GM12865 (cell line): ENCODE data around the gene EML1.

Experiments
- DNase-seq: peaks from one replicate; pipeline ENCODE4 v3.0.0; 2010; ENCODE audit warnings: low read depth
- H3K4me3 ChIP-seq: 2 replicates; pipeline ENCODE4 v1.5.1; 2011; ENCODE audit warnings: mild to moderate bottlenecking, low read depth, low read length, control low read depth
- TF ChIP-seq, protein P1 (sequence below): IDR thresholded peaks from 2 replicates; pipeline ENCODE4 v1.5.1; 2011; ENCODE audit warnings: low read length, control low read depth, low read depth, inconsistent platforms; ENCODE audit not compliant: insufficient read depth; ENCODE audit errors: missing control alignments

The EML1 gene

DNA sequence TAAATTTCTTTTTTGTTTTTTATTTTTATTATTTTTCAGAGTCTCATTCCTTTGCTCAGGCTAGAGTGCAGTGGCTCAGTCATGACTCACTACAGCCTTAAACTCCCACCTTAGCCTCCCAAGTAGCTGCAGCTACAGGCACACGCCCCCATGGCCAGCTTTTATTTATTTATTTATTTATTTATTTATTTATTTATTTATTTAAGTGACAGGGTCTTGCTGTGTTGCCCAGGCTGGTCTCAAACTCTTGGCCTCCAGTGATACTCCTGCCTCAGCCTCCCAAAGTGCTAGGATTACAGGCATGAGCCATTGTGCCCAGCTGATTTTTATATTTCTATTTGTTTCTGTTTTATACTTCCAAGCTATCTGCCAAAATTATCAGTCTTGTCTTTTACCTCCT is 182.8 kb downstream of the EML1 start:
- H3K4me3 ChIP-seq = no peak overlapping the region
- DNase-seq = no peak
- TF ChIP-seq, protein P1, sequence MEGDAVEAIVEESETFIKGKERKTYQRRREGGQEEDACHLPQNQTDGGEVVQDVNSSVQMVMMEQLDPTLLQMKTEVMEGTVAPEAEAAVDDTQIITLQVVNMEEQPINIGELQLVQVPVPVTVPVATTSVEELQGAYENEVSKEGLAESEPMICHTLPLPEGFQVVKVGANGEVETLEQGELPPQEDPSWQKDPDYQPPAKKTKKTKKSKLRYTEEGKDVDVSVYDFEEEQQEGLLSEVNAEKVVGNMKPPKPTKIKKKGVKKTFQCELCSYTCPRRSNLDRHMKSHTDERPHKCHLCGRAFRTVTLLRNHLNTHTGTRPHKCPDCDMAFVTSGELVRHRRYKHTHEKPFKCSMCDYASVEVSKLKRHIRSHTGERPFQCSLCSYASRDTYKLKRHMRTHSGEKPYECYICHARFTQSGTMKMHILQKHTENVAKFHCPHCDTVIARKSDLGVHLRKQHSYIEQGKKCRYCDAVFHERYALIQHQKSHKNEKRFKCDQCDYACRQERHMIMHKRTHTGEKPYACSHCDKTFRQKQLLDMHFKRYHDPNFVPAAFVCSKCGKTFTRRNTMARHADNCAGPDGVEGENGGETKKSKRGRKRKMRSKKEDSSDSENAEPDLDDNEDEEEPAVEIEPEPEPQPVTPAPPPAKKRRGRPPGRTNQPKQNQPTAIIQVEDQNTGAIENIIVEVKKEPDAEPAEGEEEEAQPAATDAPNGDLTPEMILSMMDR = no peak

DNA sequence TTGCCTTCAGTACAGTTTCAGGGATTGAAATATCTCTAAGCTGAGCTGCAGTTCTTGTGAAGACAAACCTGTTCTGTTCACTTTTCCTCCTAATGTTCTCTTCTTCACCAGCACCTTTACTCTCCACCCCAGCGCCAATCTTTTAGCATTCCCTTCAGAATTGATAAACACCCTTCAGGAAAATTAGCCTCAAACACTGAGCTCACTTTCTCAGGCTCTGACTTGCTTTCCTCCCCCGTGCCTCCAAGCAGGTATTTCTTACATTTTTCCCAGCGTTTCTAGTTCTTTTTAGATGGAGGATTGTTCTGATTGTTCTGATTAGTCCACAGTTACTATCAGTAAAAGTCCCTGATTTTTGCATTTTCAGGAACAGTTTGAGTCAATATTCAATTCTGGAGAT is 183.5 kb downstream of the EML1 start:
- no peak overlapping the region for H3K4me3 ChIP-seq
- TF ChIP-seq, protein P1 = no peak

DNA sequence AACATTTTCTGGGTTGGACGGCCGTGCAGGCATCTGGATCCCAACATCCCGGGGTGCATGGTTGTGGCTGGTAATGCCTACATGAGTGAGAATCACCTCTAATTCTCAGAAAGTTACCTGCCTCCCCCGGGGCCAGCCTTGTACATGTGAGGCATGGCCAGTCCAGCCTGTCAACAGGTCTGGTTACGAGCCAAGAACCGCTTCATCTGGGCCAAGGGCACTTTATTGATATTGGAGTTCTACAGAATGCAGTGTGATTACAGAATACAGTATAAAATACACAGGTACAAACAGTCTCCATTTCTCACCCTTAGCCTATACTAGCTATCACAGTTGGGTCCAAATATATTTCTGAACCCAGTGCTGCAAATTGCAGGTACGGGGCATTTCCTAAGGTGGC is 187.1 kb downstream of the EML1 start:
- no peak for DNase-seq
- no peak overlapping the region for H3K4me3 ChIP-seq
- TF ChIP-seq, protein P1 = no peak

More for the DNA sequence above, 183.5 kb downstream of the EML1 start:
- DNase-seq = no peak

DNA sequence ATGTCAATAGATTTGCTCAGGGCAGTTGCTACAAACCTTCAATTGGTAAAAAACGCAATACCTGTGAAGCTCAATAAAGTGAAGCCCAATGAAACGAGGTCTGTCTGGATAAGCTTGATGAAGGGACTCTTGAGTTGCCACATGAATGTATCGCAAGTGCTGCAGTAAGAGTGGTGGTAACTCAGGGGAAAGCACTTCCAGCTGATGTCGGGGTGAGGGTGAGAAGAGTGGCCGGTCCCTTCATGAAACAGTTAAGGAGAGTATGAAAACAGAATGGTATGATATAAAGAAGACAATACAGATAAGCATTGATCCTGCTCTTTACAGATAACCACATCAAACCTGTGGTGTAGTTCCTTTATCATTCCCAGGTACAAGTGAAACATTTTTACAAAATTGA is 188.6 kb downstream of the EML1 start:
- no peak for DNase-seq
- TF ChIP-seq, protein P1 = no peak
- H3K4me3 ChIP-seq = no peak overlapping the region

DNA sequence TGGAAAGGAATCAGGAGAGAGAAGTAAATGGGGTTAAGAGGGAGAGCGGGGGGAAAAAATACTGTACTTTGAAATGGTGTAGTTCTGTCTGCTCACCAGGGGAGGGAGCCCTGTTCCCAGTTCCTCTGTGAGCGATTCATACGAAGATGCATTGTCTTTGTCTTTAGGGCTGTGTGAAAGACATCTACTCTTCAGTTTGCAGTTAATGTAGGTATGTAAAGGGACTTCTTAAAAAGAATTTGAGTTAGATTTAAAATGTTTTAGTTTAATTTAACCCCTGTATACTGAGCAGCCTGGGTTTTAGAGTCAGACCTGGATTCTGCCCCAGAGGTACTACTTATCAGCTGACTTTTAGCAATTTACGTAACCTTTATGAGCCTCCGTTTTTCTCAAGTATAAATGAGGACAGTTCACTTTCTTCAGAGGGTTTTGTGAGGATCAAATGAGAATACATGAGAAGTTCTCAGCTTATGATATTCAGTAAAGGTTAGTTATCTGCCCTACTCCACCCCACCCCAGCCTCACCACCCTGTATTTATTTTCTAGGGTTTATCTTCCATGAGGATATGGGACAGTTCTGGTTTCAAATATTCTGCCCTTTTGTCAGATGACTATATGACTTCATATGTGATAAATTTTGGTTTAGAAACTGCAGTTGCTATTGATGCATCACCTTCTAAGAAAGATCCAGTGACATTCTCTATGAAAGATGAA is 189.5 kb downstream of the EML1 start:
- TF ChIP-seq, protein P1 = peak; percentile 85
- DNase-seq = peak; percentile 77
- no peak overlapping the region for H3K4me3 ChIP-seq

DNA sequence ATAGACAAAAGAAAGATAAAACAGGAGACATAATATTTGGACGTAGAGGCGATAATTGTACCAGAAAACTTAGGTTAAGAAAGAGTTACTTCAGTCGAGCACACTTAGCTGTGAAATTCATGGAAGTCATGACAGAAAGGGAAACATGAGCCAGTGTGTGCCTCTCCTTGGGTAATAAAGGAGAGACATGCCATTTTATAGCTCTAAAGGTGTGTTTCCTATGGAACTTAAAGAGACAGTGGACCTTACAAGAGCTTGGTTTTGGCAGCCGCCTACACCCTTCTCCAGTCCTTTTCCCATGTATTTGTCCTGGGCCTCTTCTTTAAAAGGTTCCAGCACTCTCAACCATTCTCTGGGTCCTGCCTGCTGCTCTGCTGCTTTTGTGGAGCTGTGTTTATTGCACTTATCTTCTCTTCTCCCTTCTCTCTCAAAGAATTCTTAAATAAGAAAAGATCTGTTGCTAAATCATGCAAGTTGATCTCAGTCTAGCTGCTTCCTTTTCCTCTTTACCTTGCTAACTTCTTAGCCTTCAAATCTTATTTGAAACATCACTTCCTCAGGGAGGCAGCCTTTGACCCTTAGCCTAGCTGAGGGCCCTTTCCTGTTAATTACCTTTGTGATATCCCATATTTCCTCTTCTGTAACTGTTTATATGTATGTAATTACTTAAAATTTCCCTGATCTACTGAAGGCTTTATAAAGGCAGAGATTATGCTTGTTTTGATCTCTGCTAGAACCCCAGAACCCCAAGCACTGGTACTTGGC is 190.2 kb downstream of the EML1 start:
- no peak overlapping the region for H3K4me3 ChIP-seq
- TF ChIP-seq, protein P1 = no peak
- DNase-seq = no peak
